Measurements from ENCODE around the gene PDE4A.

DNA sequence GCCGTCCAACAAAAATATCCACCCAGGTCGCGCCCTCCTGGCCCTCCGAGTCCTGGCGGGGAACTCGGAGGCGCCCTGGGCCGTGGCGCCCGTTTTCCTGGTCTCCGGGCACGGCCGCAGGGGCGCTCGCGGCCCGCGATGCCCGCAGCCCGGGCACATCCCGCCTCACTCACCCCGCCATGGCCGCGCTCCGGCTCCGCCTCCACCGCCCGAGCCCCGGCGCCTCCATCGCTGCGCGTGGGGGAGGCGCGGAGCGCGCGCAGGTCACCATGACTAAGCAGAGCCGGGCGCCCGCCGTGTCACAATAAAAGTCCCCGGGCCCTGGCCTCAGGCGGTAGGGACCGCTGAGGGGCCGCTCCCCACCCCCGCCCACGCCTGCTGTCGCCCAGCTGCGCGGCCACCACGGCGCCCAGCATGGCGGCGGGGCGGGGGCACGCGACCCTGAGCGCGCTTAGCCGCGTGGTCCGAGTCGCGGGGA is 82.2 kb downstream of the PDE4A start:
- no peak for TF ChIP-seq EZH2 (IDR thresholded peaks at IDR 0.05)
- peak; percentile 60 for TF ChIP-seq POLR2AphosphoS5 (IDR thresholded peaks at IDR 0.05; ENCODE audit: borderline replicate concordance, low read depth, low read length)
- no peak for TF ChIP-seq FOXP2 (optimal IDR thresholded peaks at IDR 0.05; ENCODE audit: control extremely low read depth, extremely low read length, insufficient read depth)

Measured in SK-N-MC (cell line).